Right lobe of liver (tissue), 4 donors: ENCODE measurements around the gene SH2B2.

Source experiments
- POLR2A ChIP-seq: fragments of 450-650 bp; IDR thresholded peaks from one replicate; pipeline ENCODE4 v1.6.1; 2017; ENCODE audit warnings: antibody characterized with exemption, mild to moderate bottlenecking
- TF ChIP-seq, protein P1 (sequence below), 4 donors: fragments of 200-600 bp in 3 of 4; fragments of 450-650 bp in 1 of 4; IDR thresholded peaks; one replicate each; pipeline versions ENCODE4 v1.5.1 to v1.8.0; 2016 to 2022; ENCODE audit warnings: antibody characterized with exemption in 4 of 4, mild to moderate bottlenecking in 2 of 4
- donor health status: DM: no; HTN: no; CAD: no.
- donor health status: DM: no; HTN: no; CAD: no.
- donor health status: DM: no; HTN: yes; CAD: no.

DNA sequence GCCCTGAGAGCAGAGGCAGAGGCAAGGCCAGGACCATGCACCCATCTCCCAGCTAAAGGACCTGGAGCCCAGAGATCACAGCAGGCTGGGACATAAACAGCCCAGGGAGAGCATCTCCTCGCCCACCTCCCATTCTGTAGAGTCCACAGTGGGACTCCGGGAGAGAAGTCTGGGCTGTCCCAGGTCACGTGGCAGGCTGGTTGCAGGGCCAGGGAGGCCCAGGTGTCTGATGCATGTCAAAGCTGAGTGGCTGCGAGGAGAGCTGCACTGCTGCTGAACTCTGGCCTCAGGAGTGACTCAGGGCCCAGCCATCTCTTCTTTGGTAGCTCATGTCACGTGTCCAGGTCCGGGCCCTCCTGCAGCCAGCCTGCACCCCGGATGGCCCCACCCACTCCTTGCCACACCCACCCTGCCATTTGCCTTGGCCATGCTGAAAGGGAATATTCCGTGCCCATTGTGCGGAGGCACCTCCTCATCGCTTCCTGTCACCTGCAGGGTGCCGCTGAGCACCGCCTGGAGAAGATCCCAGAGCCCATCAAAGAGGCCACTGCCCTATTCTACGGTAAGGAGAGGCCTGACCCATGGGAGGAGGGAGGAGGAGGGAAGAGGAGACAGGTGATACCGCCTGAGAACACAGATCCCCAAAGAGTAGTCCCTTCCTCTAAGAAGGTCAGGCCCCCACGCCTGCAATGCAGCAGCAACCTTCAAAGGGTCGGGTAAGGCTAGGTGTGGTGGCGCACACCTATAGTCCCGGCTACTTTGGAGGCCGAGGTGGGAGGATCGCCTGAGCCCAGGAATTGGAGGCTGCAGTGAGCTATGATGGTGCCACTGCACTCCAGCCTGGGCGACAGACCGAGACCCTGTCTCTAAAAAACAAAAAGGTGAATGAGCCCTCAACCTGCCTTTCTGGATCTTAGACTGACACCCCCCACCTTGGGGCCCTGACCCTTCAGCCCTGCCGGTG, 12.6 kb upstream of the SH2B2 start:
- TF ChIP-seq POLR2A = no peak
- TF ChIP-seq, protein P1, sequence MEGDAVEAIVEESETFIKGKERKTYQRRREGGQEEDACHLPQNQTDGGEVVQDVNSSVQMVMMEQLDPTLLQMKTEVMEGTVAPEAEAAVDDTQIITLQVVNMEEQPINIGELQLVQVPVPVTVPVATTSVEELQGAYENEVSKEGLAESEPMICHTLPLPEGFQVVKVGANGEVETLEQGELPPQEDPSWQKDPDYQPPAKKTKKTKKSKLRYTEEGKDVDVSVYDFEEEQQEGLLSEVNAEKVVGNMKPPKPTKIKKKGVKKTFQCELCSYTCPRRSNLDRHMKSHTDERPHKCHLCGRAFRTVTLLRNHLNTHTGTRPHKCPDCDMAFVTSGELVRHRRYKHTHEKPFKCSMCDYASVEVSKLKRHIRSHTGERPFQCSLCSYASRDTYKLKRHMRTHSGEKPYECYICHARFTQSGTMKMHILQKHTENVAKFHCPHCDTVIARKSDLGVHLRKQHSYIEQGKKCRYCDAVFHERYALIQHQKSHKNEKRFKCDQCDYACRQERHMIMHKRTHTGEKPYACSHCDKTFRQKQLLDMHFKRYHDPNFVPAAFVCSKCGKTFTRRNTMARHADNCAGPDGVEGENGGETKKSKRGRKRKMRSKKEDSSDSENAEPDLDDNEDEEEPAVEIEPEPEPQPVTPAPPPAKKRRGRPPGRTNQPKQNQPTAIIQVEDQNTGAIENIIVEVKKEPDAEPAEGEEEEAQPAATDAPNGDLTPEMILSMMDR (IDR thresholded peaks at IDR 0.05) = no peak
